Measurements from ENCODE around the gene C1orf53. TPM values are rescaled to one million over a fixed set of nuclear protein-coding genes. Genes with fewer than 3 reads are reported as not detected.

Gene C1orf53
- total and polyA plus RNA-seq, 2 of the 13 experiments (the other 11 are each of a cell fraction or from before 2014, with no cell fraction given) = 5.8 to 10.1 TPM

DNA sequence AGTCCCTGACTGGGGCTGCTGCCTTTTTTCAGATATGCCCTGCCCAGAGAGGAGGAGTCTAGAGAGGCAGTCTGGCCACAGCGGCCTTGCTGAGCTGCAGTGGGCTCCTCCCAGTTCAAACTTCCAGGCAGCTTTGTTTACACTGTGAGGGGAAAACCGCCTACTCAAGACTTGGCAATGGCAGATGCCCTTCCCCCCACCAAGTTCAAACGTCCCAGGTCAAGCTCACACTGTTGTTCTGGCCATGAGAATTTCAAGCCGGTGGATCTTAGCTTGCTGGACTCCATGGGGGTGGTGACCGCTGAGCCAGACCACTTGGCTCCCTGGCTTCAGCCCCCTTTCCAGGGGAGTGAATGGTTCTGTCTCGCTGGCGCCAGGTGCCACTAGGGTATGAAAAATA lies 18.3 kb upstream of the C1orf53 start (continued):
- TF ChIP-seq NR3C1 (CRISPR knock-in tag; IDR thresholded peaks at IDR 0.05) (no peak), GATAD1 (CRISPR knock-in tag; IDR thresholded peaks at IDR 0.05) (no peak), ZNF839 (CRISPR knock-in tag; IDR thresholded peaks at IDR 0.05; ENCODE audit: borderline replicate concordance) (no peak), ZNF326 (CRISPR knock-in tag; IDR thresholded peaks at IDR 0.05; ENCODE audit: borderline replicate concordance) (no peak), ZFAT (CRISPR knock-in tag; conservative IDR thresholded peaks at IDR 0.05) (no peak), SMYD3 (CRISPR knock-in tag; IDR thresholded peaks at IDR 0.05) (no peak; the same call in 1 of the 2 replicates), ARNT2 (CRISPR knock-in tag; IDR thresholded peaks at IDR 0.05; ENCODE audit: low read depth) (no peak), ELF3 (CRISPR knock-in tag; IDR thresholded peaks at IDR 0.05) (0 out of 2 replicates have a peak, but pooled peaks have one; percentile 27), SP5 (CRISPR knock-in tag; IDR thresholded peaks at IDR 0.05; ENCODE audit: borderline replicate concordance, low read depth) (peak; percentile 97), JUN (CRISPR knock-in tag; IDR thresholded peaks at IDR 0.05) (no peak), ETV6 (CRISPR knock-in tag; conservative IDR thresholded peaks at IDR 0.05) (peak; percentile 65; the same call in 1 of the 2 replicates), ZNF17 (CRISPR knock-in tag; IDR thresholded peaks at IDR 0.05) (no peak), JDP2 (CRISPR knock-in tag; IDR thresholded peaks at IDR 0.05; ENCODE audit: borderline replicate concordance) (no peak), MIER2 (CRISPR knock-in tag; IDR thresholded peaks at IDR 0.05) (peak; percentile 17; the same call in 1 of the 2 replicates), NBN (conservative IDR thresholded peaks at IDR 0.05) (no peak), ADNP (CRISPR knock-in tag; IDR thresholded peaks at IDR 0.05) (no peak), ERF (CRISPR knock-in tag; IDR thresholded peaks at IDR 0.05) (peak; percentile 62; the same call in 1 of the 2 replicates), GABPA (IDR thresholded peaks at IDR 0.05; ENCODE audit: low read depth, low read length) (no peak), GABPA (CRISPR knock-in tag; IDR thresholded peaks at IDR 0.05; ENCODE audit: low read depth) (no peak), ZNF367 (CRISPR knock-in tag; IDR thresholded peaks at IDR 0.05; ENCODE audit: borderline replicate concordance) (no peak), TCF7L2 (IDR thresholded peaks at IDR 0.05; ENCODE audit: low read depth, low read length) (no peak), ZNF660 (CRISPR knock-in tag; IDR thresholded peaks at IDR 0.05; ENCODE audit: borderline replicate concordance, low read depth) (no peak), TAF15 (IDR thresholded peaks at IDR 0.05; ENCODE audit: low read depth, low read length, poor library complexity, severe bottlenecking) (no peak), ZNF547 (CRISPR knock-in tag; IDR thresholded peaks at IDR 0.05) (no peak), ZNF232 (CRISPR knock-in tag; IDR thresholded peaks at IDR 0.05; ENCODE audit: borderline replicate concordance) (no peak), ZNF879 (CRISPR knock-in tag; IDR thresholded peaks at IDR 0.05) (no peak)
- TF ChIP-seq, protein P1, sequence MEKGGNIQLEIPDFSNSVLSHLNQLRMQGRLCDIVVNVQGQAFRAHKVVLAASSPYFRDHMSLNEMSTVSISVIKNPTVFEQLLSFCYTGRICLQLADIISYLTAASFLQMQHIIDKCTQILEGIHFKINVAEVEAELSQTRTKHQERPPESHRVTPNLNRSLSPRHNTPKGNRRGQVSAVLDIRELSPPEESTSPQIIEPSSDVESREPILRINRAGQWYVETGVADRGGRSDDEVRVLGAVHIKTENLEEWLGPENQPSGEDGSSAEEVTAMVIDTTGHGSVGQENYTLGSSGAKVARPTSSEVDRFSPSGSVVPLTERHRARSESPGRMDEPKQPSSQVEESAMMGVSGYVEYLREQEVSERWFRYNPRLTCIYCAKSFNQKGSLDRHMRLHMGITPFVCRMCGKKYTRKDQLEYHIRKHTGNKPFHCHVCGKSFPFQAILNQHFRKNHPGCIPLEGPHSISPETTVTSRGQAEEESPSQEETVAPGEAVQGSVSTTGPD (CRISPR knock-in tag; IDR thresholded peaks at IDR 0.05) = no peak
- TF ChIP-seq, protein P2, sequence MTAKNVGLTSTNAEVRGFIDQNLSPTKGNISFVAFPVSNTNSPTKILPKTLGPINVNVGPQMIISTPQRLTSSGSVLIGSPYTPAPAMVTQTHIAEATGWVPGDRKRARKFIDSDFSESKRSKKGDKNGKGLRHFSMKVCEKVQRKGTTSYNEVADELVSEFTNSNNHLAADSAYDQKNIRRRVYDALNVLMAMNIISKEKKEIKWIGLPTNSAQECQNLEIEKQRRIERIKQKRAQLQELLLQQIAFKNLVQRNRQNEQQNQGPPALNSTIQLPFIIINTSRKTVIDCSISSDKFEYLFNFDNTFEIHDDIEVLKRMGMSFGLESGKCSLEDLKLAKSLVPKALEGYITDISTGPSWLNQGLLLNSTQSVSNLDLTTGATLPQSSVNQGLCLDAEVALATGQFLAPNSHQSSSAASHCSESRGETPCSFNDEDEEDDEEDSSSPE (CRISPR knock-in tag; IDR thresholded peaks at IDR 0.05) = peak; percentile 14; the same call in 1 of the 2 replicates
- TF ChIP-seq, protein P3, sequence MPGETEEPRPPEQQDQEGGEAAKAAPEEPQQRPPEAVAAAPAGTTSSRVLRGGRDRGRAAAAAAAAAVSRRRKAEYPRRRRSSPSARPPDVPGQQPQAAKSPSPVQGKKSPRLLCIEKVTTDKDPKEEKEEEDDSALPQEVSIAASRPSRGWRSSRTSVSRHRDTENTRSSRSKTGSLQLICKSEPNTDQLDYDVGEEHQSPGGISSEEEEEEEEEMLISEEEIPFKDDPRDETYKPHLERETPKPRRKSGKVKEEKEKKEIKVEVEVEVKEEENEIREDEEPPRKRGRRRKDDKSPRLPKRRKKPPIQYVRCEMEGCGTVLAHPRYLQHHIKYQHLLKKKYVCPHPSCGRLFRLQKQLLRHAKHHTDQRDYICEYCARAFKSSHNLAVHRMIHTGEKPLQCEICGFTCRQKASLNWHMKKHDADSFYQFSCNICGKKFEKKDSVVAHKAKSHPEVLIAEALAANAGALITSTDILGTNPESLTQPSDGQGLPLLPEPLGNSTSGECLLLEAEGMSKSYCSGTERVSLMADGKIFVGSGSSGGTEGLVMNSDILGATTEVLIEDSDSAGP (CRISPR knock-in tag; IDR thresholded peaks at IDR 0.05; ENCODE audit: borderline replicate concordance) = peak; percentile 74
- TF ChIP-seq, protein P4, sequence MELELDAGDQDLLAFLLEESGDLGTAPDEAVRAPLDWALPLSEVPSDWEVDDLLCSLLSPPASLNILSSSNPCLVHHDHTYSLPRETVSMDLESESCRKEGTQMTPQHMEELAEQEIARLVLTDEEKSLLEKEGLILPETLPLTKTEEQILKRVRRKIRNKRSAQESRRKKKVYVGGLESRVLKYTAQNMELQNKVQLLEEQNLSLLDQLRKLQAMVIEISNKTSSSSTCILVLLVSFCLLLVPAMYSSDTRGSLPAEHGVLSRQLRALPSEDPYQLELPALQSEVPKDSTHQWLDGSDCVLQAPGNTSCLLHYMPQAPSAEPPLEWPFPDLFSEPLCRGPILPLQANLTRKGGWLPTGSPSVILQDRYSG (CRISPR knock-in tag; IDR thresholded peaks at IDR 0.05) = no peak

Measured in HepG2 (cell line).